Measurements from ENCODE around the gene LRP1.

Gene LRP1

GRCh38 chr12:57243521-57244311, 115.4 kb downstream of the LRP1 start:
- peak; percentile 87 for TF ChIP-seq CTCF (IDR thresholded peaks at IDR 0.05; ENCODE audit: insufficient read depth, missing control alignments)
- FAIRE-seq (no peak), DNase-seq (ENCODE audit: insufficient read length, low spot score) (peak; percentile 96)

- DNase-seq (ENCODE audit: insufficient read length, low spot score), result no peak
- TF ChIP-seq CTCF (IDR thresholded peaks at IDR 0.05; ENCODE audit: insufficient read depth, missing control alignments), result no peak
- no peak for FAIRE-seq
Measured at GRCh38 chr12:57244312-57244696, 116.0 kb downstream of the LRP1 start.

GRCh38 chr12:57247041-57247440, 118.8 kb downstream of the LRP1 start:
- no peak for TF ChIP-seq CTCF (IDR thresholded peaks at IDR 0.05; ENCODE audit: insufficient read depth, missing control alignments)
- no peak for FAIRE-seq
- no peak for DNase-seq (ENCODE audit: insufficient read length, low spot score)

GRCh38 chr12:57248934-57249742, 120.9 kb downstream of the LRP1 start:
- no peak for TF ChIP-seq CTCF (IDR thresholded peaks at IDR 0.05; ENCODE audit: insufficient read depth, missing control alignments)
- FAIRE-seq (no peak), DNase-seq (ENCODE audit: insufficient read length, low spot score) (no peak)

GRCh38 chr12:57250541-57250940, 122.3 kb downstream of the LRP1 start:
- no peak for TF ChIP-seq CTCF (IDR thresholded peaks at IDR 0.05; ENCODE audit: insufficient read depth, missing control alignments)
- FAIRE-seq (no peak), DNase-seq (ENCODE audit: insufficient read length, low spot score) (no peak)

GRCh38 chr12:57250956-57251355, 122.7 kb downstream of the LRP1 start, which contains the start of gene STAC3:
TSS of gene STAC3 (minus strand) at chr12:57251187. CDS start at chr12:57249636, 1,551 bp downstream.
- no peak for TF ChIP-seq CTCF (IDR thresholded peaks at IDR 0.05; ENCODE audit: insufficient read depth, missing control alignments)
- FAIRE-seq, result no peak
- DNase-seq (ENCODE audit: insufficient read length, low spot score), result no peak

All from D721Med (cell line).